ENCODE results near the gene MRPS12. TPM values are rescaled to one million over a fixed set of nuclear protein-coding genes. Genes with fewer than 3 reads are reported as not detected.
"Not testable (repeated sequence)": the region's sequence is repeated elsewhere in the genome, so short reads cannot be mapped to it uniquely, and the experiment has no call there.

The MRPS12 gene
- total RNA-seq (10 to 100 TPM; 45.7 to 67.9 (median 52.6) TPM), polyA plus RNA-seq (100 to 1,000 TPM in 1 of 2 donors, 10 to 100 TPM in 1; 54.4 to 115 TPM)
- long read RNA-seq, donor 1, transcript MRPS12-202 (3 exons, 929 nt), result minor isoform, 17 of 48 reads
- long read RNA-seq, donor 1, transcript MRPS12-201 (3 exons, 1,207 nt), result major isoform, 21 of 48 reads
- long read RNA-seq, donor 1, transcript MRPS12-203 (2 exons, 1,220 nt), result minor isoform, 5 of 48 reads
- long read RNA-seq, donor 1, partial matches to known transcripts, result 3 of 48 reads
- long read RNA-seq, donor 1, other reads (novel, unspliced or antisense), result 2 of 48 reads
- long read RNA-seq, donor 2, transcript MRPS12-202 (3 exons, 929 nt), result major isoform, 21 of 45 reads
- long read RNA-seq, donor 2, transcript MRPS12-201 (3 exons, 1,207 nt), result minor isoform, 15 of 45 reads
- long read RNA-seq, donor 2, transcript MRPS12-203 (2 exons, 1,220 nt), result minor isoform, 6 of 45 reads
- long read RNA-seq, donor 2, partial matches to known transcripts, result 0 of 45 reads
- long read RNA-seq, donor 2, other reads (novel, unspliced or antisense), result 3 of 45 reads
- long read RNA-seq, donor 3, transcript MRPS12-203 (2 exons, 1,220 nt), result minor isoform, 5 of 49 reads
- long read RNA-seq, donor 3, transcript MRPS12-202 (3 exons, 929 nt), result minor isoform, 15 of 49 reads
- long read RNA-seq, donor 3, transcript MRPS12-201 (3 exons, 1,207 nt), result major isoform, 23 of 49 reads
- long read RNA-seq, donor 3, partial matches to known transcripts, result 5 of 49 reads
- long read RNA-seq, donor 3, other reads (novel, unspliced or antisense), result 1 of 49 reads

- peaks cover 0 to 16% (median 12%) of the 10 kb centered on the region in 9 donors for H3K36me3 ChIP-seq
- peak; percentile 98 to 99 (median 99) for DNase-seq
- peak; percentile 97 to 98 (median 98) for ATAC-seq
- intact Hi-C loops (cut with DNase I), result loop anchor here in 9 of 10 donors (1.0 to 10.0 kb wide), 17 partner anchors 30 to 536 kb away; partner anchors contain the start of genes FAM98C (in 5 of the 9), EIF3K (in 3 of the 9), MAP4K1 (in 3 of the 9) and HNRNPL (in 1 of the 9)
- peak within 1 kb of the TSS; percentile 57 to 94 (median 90) for H3K27ac ChIP-seq
- TF ChIP-seq POLR2A (IDR thresholded peaks at IDR 0.05), result peak in 1 of 2 donors; percentile 58
- TF ChIP-seq CTCF (IDR thresholded peaks at IDR 0.05), result no peak
- 0 to 1% (median 1%) methylated on average over 17 to 40 of the region's 40 CpGs for WGBS, 4 donors
- H3K4me1 ChIP-seq, result peaks cover 4 to 43% (median 23%) of the 10 kb centered on the region in 12 donors
- no peaks in the 10 kb centered on the region for H3K27me3 ChIP-seq
- H3K4me3 ChIP-seq, result peak within 1 kb of the TSS; percentile 51 to 91 (median 72)
- H3K9me3 ChIP-seq, result peaks cover 0 to 11% (median 0%) of the 10 kb centered on the region in 12 donors
Observed at GRCh38 chr19:38930776-38931520, at the start of gene MRPS12. Gene MRPS12 (plus strand): TSS chr19:38930944. CDS start chr19:38931295, 351 bp downstream.

GRCh38 chr19:38883286-38883685 is 47.5 kb upstream of the MRPS12 start:
- no peaks in the 10 kb centered on the region for H3K27me3 ChIP-seq
- H3K4me1 ChIP-seq, result peaks cover 0 to 16% (median 4%) of the 10 kb centered on the region in 12 donors
- DNase-seq (peak in 1 of 5 donors; percentile 18), ATAC-seq (no peak)
- H3K9me3 ChIP-seq, result no peaks in the 10 kb centered on the region
- peaks cover 0 to 59% (median 50%) of the 10 kb centered on the region in 9 donors for H3K36me3 ChIP-seq
- TF ChIP-seq CTCF (IDR thresholded peaks at IDR 0.05) (no peak), POLR2A (IDR thresholded peaks at IDR 0.05) (no peak)
- WGBS, 4 donors, result 91 to 96% (median 93%) methylated on average over 9 of the region's 9 CpGs
- intact Hi-C loops (cut with DNase I), result no loop called here
- H3K4me3 ChIP-seq, result no peak overlapping the region
- H3K27ac ChIP-seq, result no peak overlapping the region

DNA sequence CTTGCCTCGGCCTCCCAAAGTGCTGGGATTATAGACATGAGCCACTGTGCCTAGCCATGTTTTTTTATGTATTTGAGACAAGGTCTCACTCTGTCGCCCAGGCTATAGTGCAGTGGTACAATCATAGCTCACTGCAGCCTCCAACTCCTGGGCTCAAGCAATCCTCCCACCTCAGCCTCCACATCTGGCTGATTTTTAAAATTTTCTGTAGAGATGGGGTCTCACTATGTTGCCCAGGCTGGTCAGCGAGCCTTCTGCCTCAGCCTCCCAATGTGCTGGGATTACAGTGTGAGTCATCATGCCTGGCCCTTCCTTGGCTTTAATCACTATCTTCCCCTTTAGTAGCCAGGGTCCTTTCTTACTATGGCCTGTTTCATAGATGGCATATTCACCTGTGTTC is 46.1 kb upstream of the MRPS12 start:
- H3K9me3 ChIP-seq; H3K27ac ChIP-seq; H3K4me1 ChIP-seq; ATAC-seq; DNase-seq; H3K4me3 ChIP-seq; intact Hi-C loops (cut with DNase I); H3K27me3 ChIP-seq: not testable (repeated sequence)
- 94 to 100% (median 98%) methylated on average over 3 of the region's 3 CpGs for WGBS, 4 donors
- H3K36me3 ChIP-seq, result peaks cover 0 to 69% (median 59%) of the 10 kb centered on the region in 9 donors

DNA sequence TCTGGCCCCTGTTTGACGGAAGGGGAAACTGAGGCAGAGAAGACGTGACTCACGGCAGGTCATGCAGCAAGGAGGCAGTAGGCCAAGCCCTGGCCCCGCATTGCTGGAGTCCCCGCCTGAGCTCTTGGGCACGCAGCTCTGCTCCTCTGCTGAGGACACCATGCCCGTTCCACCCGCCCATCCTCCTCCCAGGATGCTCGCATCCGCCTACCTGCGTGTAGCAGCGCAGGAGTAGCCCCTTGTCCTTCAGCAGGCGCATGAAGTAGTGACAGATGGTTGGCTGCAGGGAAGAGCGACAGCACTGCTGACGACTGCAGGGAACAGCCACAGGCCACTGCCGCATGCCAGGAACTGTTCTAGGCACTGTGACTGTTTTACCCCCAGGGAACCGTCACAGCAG is 41.9 kb upstream of the MRPS12 start:
- H3K36me3 ChIP-seq, result peaks cover 0 to 59% (median 39%) of the 10 kb centered on the region in 9 donors
- H3K4me1 ChIP-seq, result peaks cover 0 to 20% (median 4%) of the 10 kb centered on the region in 12 donors
- no peak overlapping the region for H3K4me3 ChIP-seq
- intact Hi-C loops (cut with DNase I), result no loop called here
- 94 to 96% (median 95%) methylated on average over 13 to 17 of the region's 17 CpGs for WGBS, 4 donors
- H3K27ac ChIP-seq, result no peak overlapping the region
- H3K27me3 ChIP-seq, result no peaks in the 10 kb centered on the region
- TF ChIP-seq POLR2A (IDR thresholded peaks at IDR 0.05) (no peak), CTCF (IDR thresholded peaks at IDR 0.05) (no peak)
- DNase-seq (no peak), ATAC-seq (no peak)
- no peaks in the 10 kb centered on the region for H3K9me3 ChIP-seq
